GM12878 (cell line): ENCODE results near the gene NAA30. TPM values are rescaled to one million over a fixed set of nuclear protein-coding genes. Genes with fewer than 3 reads are reported as not detected.

Experiments
- ATAC-seq: fragments of 200-7000 bp; cut with Tn5 transposase; 3 replicates; pipeline ENCODE4 v1.9.1; 2020; ENCODE audit warnings: mild to moderate bottlenecking, moderate library complexity
- BruUV-seq: library from RNA; stranded (reverse); fragments of 400-500 nt; replicated peaks from 2 replicates; lab custom pipeline; 2021; lab: Mats Ljungman, UMichigan
- CTCF ChIA-PET: fragments of 300-600 bp; sonication (Branson Sonifier 250); formaldehyde crosslinking; extraction: SDS; loops from one replicate; lab custom pipeline; 2021; ENCODE audit warnings: inconsistent platforms; lab: Yijun Ruan, JAX
- POLR2A ChIA-PET: fragments of 350-600 bp; formaldehyde crosslinking; extraction: SDS; loops from one replicate; lab custom pipeline; 2021; ENCODE audit warnings: inconsistent platforms; lab: Charles Lee
- RAD21 ChIA-PET: fragments of 300-600 bp; sonication (Branson Sonifier 250); formaldehyde crosslinking; loops from one replicate; lab custom pipeline; 2023; ENCODE audit warnings: antibody characterized with exemption; ENCODE audit not compliant: unreplicated experiment; lab: Charles Lee
- SMC1A ChIA-PET: fragments of 300-600 bp; sonication (Branson Sonifier 250); formaldehyde crosslinking; loops from one replicate; lab custom pipeline; 2023; ENCODE audit not compliant: unreplicated experiment, uncharacterized antibody; lab: Charles Lee
- DNase-seq: peaks from one replicate; pipeline ENCODE4 v3.0.0-alpha.2; 2011; ENCODE audit warnings: low read depth, low spot score
- FAIRE-seq: peaks from 3 replicates; lab custom pipeline; 2011; peaks lifted over from hg19 to GRCh38; lab: Jason Lieb, UNC
- H2AFZ ChIP-seq: 2 replicates; pipeline ENCODE4 v1.6.0; 2011; ENCODE audit warnings: low read depth, low read length, control low read depth; ENCODE audit not compliant: control insufficient read depth
- H3K27ac ChIP-seq: 2 replicates; pipeline ENCODE4 v1.5.1; 2011; ENCODE audit warnings: control low read depth; ENCODE audit not compliant: control insufficient read depth, insufficient read depth
- H3K27me3 ChIP-seq, 2 experiments: replicated peaks in 1 of 2; 2 replicates each; pipeline versions ENCODE4 v1.6.0 to v1.6.1; 2011; ENCODE audit warnings: low read length in 1 of 2; ENCODE audit not compliant: control insufficient read depth in 2 of 2, insufficient read depth in 2 of 2
- H3K36me3 ChIP-seq, 2 experiments: 2 replicates each; pipeline ENCODE4 v1.5.1; 2011; ENCODE audit warnings: low read length in 1 of 2; ENCODE audit not compliant: control insufficient read depth in 2 of 2, insufficient read depth in 2 of 2
- H3K4me1 ChIP-seq: 2 replicates; pipeline ENCODE4 v1.6.1; 2011; ENCODE audit warnings: mild to moderate bottlenecking, low read length, moderate library complexity, mixed read lengths; ENCODE audit not compliant: control insufficient read depth, insufficient read depth
- H3K4me2 ChIP-seq: 2 replicates; pipeline ENCODE4 v1.6.0; 2011; ENCODE audit warnings: control low read depth; ENCODE audit not compliant: control insufficient read depth, insufficient read depth
- H3K4me3 ChIP-seq: fragments of 200-600 bp; sonication (generic); 2 replicates; pipeline ENCODE4 v1.5.1; 2016
- H3K79me2 ChIP-seq: 2 replicates; pipeline ENCODE4 v1.6.0; 2011; ENCODE audit warnings: low read length; ENCODE audit not compliant: control insufficient read depth, insufficient read depth
- H3K9ac ChIP-seq: 2 replicates; pipeline ENCODE4 v1.8.0; 2011; ENCODE audit warnings: low read length, control low read depth, mixed read lengths; ENCODE audit not compliant: control insufficient read depth, insufficient read depth
- H3K9me3 ChIP-seq: replicated peaks from 3 replicates; pipeline ENCODE4 v1.5.1; 2011; ENCODE audit warnings: mild to moderate bottlenecking, low read length; ENCODE audit not compliant: control insufficient read depth, insufficient read depth
- H4K20me1 ChIP-seq: 2 replicates; pipeline ENCODE4 v1.6.0; 2011; ENCODE audit not compliant: control insufficient read depth, insufficient read depth
- CEBPB ChIP-seq, 2 experiments: fragments of 150-350 bp in 1 of 2; IDR thresholded peaks; 2 replicates each; pipeline ENCODE4 v1.6.1; 2012 to 2014; ENCODE audit warnings: low read depth in 2 of 2, low read length in 2 of 2, borderline replicate concordance in 1 of 2, inconsistent platforms in 1 of 2
- DPF2 ChIP-seq: fragments of 450-650 bp; IDR thresholded peaks from 2 replicates; pipeline ENCODE4 v1.6.1; 2017; ENCODE audit warnings: mild to moderate bottlenecking
- HDGF ChIP-seq: fragments of 450-650 bp; IDR thresholded peaks from 2 replicates; pipeline ENCODE4 v1.6.1; 2016; ENCODE audit warnings: antibody characterized with exemption
- IKZF2 ChIP-seq, 2 experiments: fragments of 450-650 bp; IDR thresholded peaks; 2 replicates each; pipeline ENCODE4 v1.6.1; 2017; ENCODE audit warnings: mild to moderate bottlenecking in 2 of 2, moderate library complexity in 2 of 2
- NRF1 ChIP-seq: conservative IDR thresholded peaks from 2 replicates; pipeline ENCODE4 v1.6.1; 2011; ENCODE audit warnings: mild to moderate bottlenecking, low read depth, low read length, improper control_type of control experiment
- WRNIP1 ChIP-seq: IDR thresholded peaks from 2 replicates; pipeline ENCODE4 v1.6.1; 2011; ENCODE audit warnings: low read depth, low read length, improper control_type of control experiment, borderline replicate concordance
- YBX1 ChIP-seq: fragments of 450-650 bp; IDR thresholded peaks from 2 replicates; pipeline ENCODE4 v1.6.1; 2016; ENCODE audit warnings: antibody characterized with exemption
- WGBS: methylation state at CpG from one replicate; pipeline ENCODE4 v1.1.6; 2016; ENCODE audit warnings: low lambda C conversion rate; ENCODE audit not compliant: insufficient replicate concordance, insufficient coverage; ENCODE audit errors: missing lambda C conversion rate; 5-methylcytosine and 5-hydroxymethylcytosine counted together
- in situ Hi-C: fragments of 300-500 bp; cut with MboI; formaldehyde crosslinking; loops from 9 replicates; pipeline ENCODE4 v1.14.3; 2018; ENCODE audit warnings: mixed read lengths
- intact Hi-C: fragments of 100-400 bp; cut with micrococcal nuclease; formaldehyde crosslinking; loops from one replicate; pipeline ENCODE4 v1.14.2; 2022; ENCODE audit not compliant: unreplicated experiment
- polyA plus RNA-seq, 11 experiments: library from polyadenylated mRNA; depleted of rRNA in 4 of 11; unstranded in 6 of 11; stranded (reverse) in 5 of 11; fragments of >200 nt; fragmentation: Nextera tagmentation in 4 of 11; fragmentation: Illumina TruSeq in 1 of 11; extraction: Ambion mirVana in 4 of 11; extraction: Trizol in 1 of 11; gene quantifications; 1 replicate in 1 of 11; 2 replicates in 10 of 11; pipeline versions ENCODE4 v1.2.1 to v1.2.3, GENCODE V29; 2011 to 2016; ENCODE audit warnings: inconsistent platforms in 2 of 11, missing spikeins in 2 of 11, low read depth in 1 of 11
- total RNA-seq, 4 experiments: library from RNA; depleted of rRNA in 3 of 4; stranded (reverse); fragments of >200 nt in 3 of 4; fragmentation: Illumina TruSeq in 1 of 4; extraction: Trizol in 1 of 4; gene quantifications; 2 replicates each; pipeline versions ENCODE4 v1.2.1 to v1.2.3, GENCODE V29; 2013 to 2021
- TF ChIP-seq, protein P1 (sequence below): IDR thresholded peaks from 2 replicates; pipeline ENCODE4 v1.6.1; 2012; ENCODE audit warnings: low read depth, low read length, improper control_type of control experiment
- TF ChIP-seq, protein P2 (sequence below): fragments of 450-650 bp; IDR thresholded peaks from 2 replicates; pipeline ENCODE4 v1.6.1; 2018; ENCODE audit warnings: mild to moderate bottlenecking, low read depth, moderate library complexity; ENCODE audit not compliant: partially characterized antibody

NAA30 gene
- total and polyA plus RNA-seq, 10 of the 15 experiments (the other 5 are each of a cell fraction or from before 2014, with no cell fraction given) = 4.5 to 15.6 (median 10.5) TPM

DNA sequence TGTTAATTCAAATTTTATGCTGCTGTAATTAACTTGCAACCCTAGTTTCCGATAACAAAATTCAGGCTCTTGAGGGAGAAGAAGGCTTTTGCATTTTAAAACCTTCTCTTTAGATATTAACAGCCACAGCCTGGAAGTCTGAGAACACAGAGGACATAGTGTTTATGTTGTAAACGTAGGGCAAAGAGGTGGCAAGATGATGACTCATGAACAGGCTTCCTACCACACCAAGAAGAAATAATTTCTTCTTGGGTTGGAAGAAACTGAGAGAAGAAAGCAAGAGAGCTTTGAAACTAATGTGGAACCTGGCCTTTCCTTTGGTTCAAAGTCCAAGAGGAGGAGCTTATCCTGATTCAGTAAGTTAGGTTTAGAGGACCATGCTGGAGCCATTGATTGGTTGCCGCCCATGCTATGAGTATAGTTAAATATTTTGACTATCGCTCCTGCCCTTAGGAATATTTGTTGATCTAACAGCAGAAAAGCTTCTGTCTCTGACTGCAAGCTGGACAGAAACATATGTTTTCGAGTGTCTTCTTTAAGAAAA lies 71.5 kb downstream of the NAA30 start:
- no peak overlapping the region for H3K4me2 ChIP-seq
- ChIA-PET RAD21 (no interaction called here), POLR2A (no interaction called here), SMC1A (no interaction called here), CTCF (no interaction called here)
- no peak for TF ChIP-seq NRF1
- TF ChIP-seq, protein P1, sequence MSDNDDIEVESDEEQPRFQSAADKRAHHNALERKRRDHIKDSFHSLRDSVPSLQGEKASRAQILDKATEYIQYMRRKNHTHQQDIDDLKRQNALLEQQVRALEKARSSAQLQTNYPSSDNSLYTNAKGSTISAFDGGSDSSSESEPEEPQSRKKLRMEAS = no peak
- TF ChIP-seq YBX1 = no peak
- no peak for TF ChIP-seq HDGF
- TF ChIP-seq DPF2 = no peak
- TF ChIP-seq IKZF2 (IDR thresholded peaks at IDR 0.05) = no peak
- TF ChIP-seq, protein P2, sequence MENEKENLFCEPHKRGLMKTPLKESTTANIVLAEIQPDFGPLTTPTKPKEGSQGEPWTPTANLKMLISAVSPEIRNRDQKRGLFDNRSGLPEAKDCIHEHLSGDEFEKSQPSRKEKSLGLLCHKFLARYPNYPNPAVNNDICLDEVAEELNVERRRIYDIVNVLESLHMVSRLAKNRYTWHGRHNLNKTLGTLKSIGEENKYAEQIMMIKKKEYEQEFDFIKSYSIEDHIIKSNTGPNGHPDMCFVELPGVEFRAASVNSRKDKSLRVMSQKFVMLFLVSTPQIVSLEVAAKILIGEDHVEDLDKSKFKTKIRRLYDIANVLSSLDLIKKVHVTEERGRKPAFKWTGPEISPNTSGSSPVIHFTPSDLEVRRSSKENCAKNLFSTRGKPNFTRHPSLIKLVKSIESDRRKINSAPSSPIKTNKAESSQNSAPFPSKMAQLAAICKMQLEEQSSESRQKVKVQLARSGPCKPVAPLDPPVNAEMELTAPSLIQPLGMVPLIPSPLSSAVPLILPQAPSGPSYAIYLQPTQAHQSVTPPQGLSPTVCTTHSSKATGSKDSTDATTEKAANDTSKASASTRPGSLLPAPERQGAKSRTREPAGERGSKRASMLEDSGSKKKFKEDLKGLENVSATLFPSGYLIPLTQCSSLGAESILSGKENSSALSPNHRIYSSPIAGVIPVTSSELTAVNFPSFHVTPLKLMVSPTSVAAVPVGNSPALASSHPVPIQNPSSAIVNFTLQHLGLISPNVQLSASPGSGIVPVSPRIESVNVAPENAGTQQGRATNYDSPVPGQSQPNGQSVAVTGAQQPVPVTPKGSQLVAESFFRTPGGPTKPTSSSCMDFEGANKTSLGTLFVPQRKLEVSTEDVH = no peak
- no peak for TF ChIP-seq WRNIP1
- TF ChIP-seq CEBPB (IDR thresholded peaks at IDR 0.05; ENCODE audit: borderline replicate concordance in 1 of 2, low read depth in 2 of 2, low read length in 2 of 2) = no peak
- H3K9me3 ChIP-seq = no peaks in the 10 kb centered on the region
- H3K79me2 ChIP-seq = no peaks in the 10 kb centered on the region
- in situ Hi-C loops = no loop called here
- BruUV-seq = no TSS peak
- H3K4me3 ChIP-seq = no peak overlapping the region
- intact Hi-C loops = no loop called here
- WGBS = 59% methylated on average over 5 of the region's 5 CpGs
- H3K27me3 ChIP-seq = no peaks in the 10 kb centered on the region
- no peak overlapping the region for H3K27ac ChIP-seq
- H3K4me1 ChIP-seq = no peaks in the 10 kb centered on the region
- no peak overlapping the region for H2AFZ ChIP-seq
- H3K36me3 ChIP-seq = no peaks in the 10 kb centered on the region
- no peak overlapping the region for H3K9ac ChIP-seq
- ATAC-seq (no peak), FAIRE-seq (no peak), DNase-seq (no peak)
- no peaks in the 10 kb centered on the region for H4K20me1 ChIP-seq
